Osteocyte (in vitro differentiated cells): Measurements from ENCODE around the gene SAMD4A. TPM values are rescaled to one million over a fixed set of nuclear protein-coding genes. Genes with fewer than 3 reads are reported as not detected.

ENCODE experiments used
- DNase-seq: peaks from one replicate; pipeline ENCODE4 v3.0.0; 2021; ENCODE audit warnings: mixed read lengths; ENCODE audit not compliant: unreplicated experiment; ENCODE audit errors: extremely low spot score
- H3K27ac Mint-ChIP-seq: one replicate; pipeline ENCODE4 v1.8.0; 2021; ENCODE audit warnings: mild to moderate bottlenecking, mixed read lengths; ENCODE audit not compliant: unreplicated experiment
- H3K27me3 Mint-ChIP-seq: one replicate; pipeline ENCODE4 v1.8.0; 2021; ENCODE audit warnings: mixed read lengths; ENCODE audit not compliant: unreplicated experiment
- H3K36me3 Mint-ChIP-seq: one replicate; pipeline ENCODE4 v1.8.0; 2021; ENCODE audit warnings: mixed read lengths; ENCODE audit not compliant: unreplicated experiment
- H3K4me1 Mint-ChIP-seq: one replicate; pipeline ENCODE4 v1.8.0; 2021; ENCODE audit warnings: mixed read lengths; ENCODE audit not compliant: unreplicated experiment
- H3K4me3 Mint-ChIP-seq: one replicate; pipeline ENCODE4 v1.8.0; 2021; ENCODE audit warnings: mild to moderate bottlenecking, moderate library complexity, mixed read lengths; ENCODE audit not compliant: unreplicated experiment
- H3K9me3 Mint-ChIP-seq: one replicate; pipeline ENCODE4 v1.8.0; 2021; ENCODE audit warnings: mixed read lengths; ENCODE audit not compliant: unreplicated experiment
- CTCF ChIP-seq: fragments of 200-600 bp; sonication (generic); IDR thresholded peaks from 2 replicates; pipeline ENCODE4 v1.5.0; 2021; ENCODE audit warnings: antibody characterized with exemption, mild to moderate bottlenecking, moderate library complexity
- total RNA-seq: library from RNA; stranded (reverse); gene quantifications from 2 replicates; pipeline ENCODE4 v1.2.1, GENCODE V29; 2021

The SAMD4A gene
- total RNA-seq, 1 donor from 2014 or later = 39.1 TPM

GRCh38 chr14:54706769-54707168 lies 139.8 kb downstream of the SAMD4A start:
- DNase-seq = no peak
- Mint-ChIP-seq H3K27ac (no peak overlapping the region), H3K36me3 (no peaks in the 10 kb centered on the region), H3K4me1 (peaks cover 4% of the 10 kb centered on the region), H3K27me3 (no peaks in the 10 kb centered on the region), H3K9me3 (no peaks in the 10 kb centered on the region), H3K4me3 (no peak overlapping the region)
- no peak for TF ChIP-seq CTCF

- no peak for TF ChIP-seq CTCF
- H3K36me3 Mint-ChIP-seq = no peaks in the 10 kb centered on the region
- H3K4me1 Mint-ChIP-seq = peaks cover 18% of the 10 kb centered on the region
- DNase-seq = no peak
- no peaks in the 10 kb centered on the region for H3K9me3 Mint-ChIP-seq
- no peaks in the 10 kb centered on the region for H3K27me3 Mint-ChIP-seq
- H3K4me3 Mint-ChIP-seq = no peak overlapping the region
- H3K27ac Mint-ChIP-seq = no peak overlapping the region
Measured at GRCh38 chr14:54708161-54708560, 141.2 kb downstream of the SAMD4A start.

GRCh38 chr14:54708982-54709381 lies 142.1 kb downstream of the SAMD4A start:
- no peak for DNase-seq
- no peaks in the 10 kb centered on the region for H3K27me3 Mint-ChIP-seq
- no peaks in the 10 kb centered on the region for H3K9me3 Mint-ChIP-seq
- H3K36me3 Mint-ChIP-seq = no peaks in the 10 kb centered on the region
- no peak overlapping the region for H3K4me3 Mint-ChIP-seq
- TF ChIP-seq CTCF = no peak
- H3K4me1 Mint-ChIP-seq = peaks cover 21% of the 10 kb centered on the region
- no peak overlapping the region for H3K27ac Mint-ChIP-seq

GRCh38 chr14:54709444-54709843 lies 142.5 kb downstream of the SAMD4A start:
- H3K4me1 Mint-ChIP-seq = peaks cover 21% of the 10 kb centered on the region
- H3K27ac Mint-ChIP-seq = no peak overlapping the region
- H3K9me3 Mint-ChIP-seq = no peaks in the 10 kb centered on the region
- no peaks in the 10 kb centered on the region for H3K27me3 Mint-ChIP-seq
- no peak for DNase-seq
- no peak overlapping the region for H3K4me3 Mint-ChIP-seq
- no peak for TF ChIP-seq CTCF
- no peaks in the 10 kb centered on the region for H3K36me3 Mint-ChIP-seq

GRCh38 chr14:54709867-54710266 lies 142.9 kb downstream of the SAMD4A start:
- DNase-seq = no peak
- Mint-ChIP-seq H3K4me1 (peaks cover 21% of the 10 kb centered on the region), H3K36me3 (no peaks in the 10 kb centered on the region), H3K4me3 (no peak overlapping the region), H3K9me3 (no peaks in the 10 kb centered on the region), H3K27ac (no peak overlapping the region), H3K27me3 (no peaks in the 10 kb centered on the region)
- TF ChIP-seq CTCF = no peak
